ENCODE results near the gene MLN.

DNA sequence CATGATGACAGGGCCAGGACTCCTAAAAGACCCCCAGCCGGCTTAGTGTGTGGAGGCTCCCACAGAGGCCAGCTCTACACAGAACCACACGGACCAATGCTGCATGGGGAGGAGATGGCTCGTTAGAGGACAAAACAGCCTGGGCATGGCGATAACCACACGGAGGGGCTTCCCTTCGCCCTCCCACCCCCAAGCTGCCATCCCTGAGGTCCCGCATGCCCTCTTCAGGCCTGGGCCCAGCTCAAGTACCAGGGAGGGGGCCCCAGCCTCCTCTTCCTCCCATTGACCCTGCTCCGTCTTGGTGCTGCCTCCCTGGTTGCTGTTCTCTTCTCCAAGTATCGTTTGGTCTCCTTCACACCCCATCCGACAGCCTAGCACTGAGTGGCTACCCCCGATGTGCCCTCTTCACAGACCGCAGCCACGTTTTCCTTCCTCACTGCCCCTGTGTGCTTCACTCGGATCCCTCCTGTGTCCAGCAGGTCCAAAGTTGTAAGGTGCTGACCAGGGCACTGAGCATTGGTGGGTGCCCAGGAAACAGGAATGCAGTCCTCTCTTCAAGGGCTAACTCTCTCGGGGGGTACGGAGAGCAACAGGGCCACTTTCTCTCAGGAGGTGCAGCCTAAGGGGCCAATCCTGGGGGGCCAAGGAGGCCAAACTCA is 9.6 kb upstream of the MLN start:
- TF ChIP-seq, protein P1, sequence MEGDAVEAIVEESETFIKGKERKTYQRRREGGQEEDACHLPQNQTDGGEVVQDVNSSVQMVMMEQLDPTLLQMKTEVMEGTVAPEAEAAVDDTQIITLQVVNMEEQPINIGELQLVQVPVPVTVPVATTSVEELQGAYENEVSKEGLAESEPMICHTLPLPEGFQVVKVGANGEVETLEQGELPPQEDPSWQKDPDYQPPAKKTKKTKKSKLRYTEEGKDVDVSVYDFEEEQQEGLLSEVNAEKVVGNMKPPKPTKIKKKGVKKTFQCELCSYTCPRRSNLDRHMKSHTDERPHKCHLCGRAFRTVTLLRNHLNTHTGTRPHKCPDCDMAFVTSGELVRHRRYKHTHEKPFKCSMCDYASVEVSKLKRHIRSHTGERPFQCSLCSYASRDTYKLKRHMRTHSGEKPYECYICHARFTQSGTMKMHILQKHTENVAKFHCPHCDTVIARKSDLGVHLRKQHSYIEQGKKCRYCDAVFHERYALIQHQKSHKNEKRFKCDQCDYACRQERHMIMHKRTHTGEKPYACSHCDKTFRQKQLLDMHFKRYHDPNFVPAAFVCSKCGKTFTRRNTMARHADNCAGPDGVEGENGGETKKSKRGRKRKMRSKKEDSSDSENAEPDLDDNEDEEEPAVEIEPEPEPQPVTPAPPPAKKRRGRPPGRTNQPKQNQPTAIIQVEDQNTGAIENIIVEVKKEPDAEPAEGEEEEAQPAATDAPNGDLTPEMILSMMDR (IDR thresholded peaks at IDR 0.05 in 2 of 3, conservative IDR thresholded peaks at IDR 0.05 in 1 of 3; ENCODE audit: borderline replicate concordance in 1 of 3, insufficient read depth in 1 of 3, low read depth in 2 of 3, low read length in 2 of 3), result no peak
- TF ChIP-seq ZFX (IDR thresholded peaks at IDR 0.05) (no peak), POLR2A (IDR thresholded peaks at IDR 0.05; ENCODE audit: borderline replicate concordance, extremely low read depth, insufficient read depth, insufficient read length) (no peak), SP1 (IDR thresholded peaks at IDR 0.05; ENCODE audit: low read depth) (no peak), ZNF274 (IDR thresholded peaks at IDR 0.05; ENCODE audit: low read depth, low read length) (no peak), TCF7L2 (IDR thresholded peaks at IDR 0.05; ENCODE audit: borderline replicate concordance, extremely low read depth, insufficient read depth, insufficient read length) (no peak), ELF1 (IDR thresholded peaks at IDR 0.05; ENCODE audit: borderline replicate concordance, low read depth) (no peak), FOSL1 (IDR thresholded peaks at IDR 0.05; ENCODE audit: low read depth) (no peak)
